OCI-LY7 (cell line): ENCODE data around the gene GRK4.

Experiments
- EZH2phosphoT487 ChIP-seq: fragments of 200-600 bp; sonication (generic); IDR thresholded peaks from 2 replicates; pipeline ENCODE4 v1.6.1; 2018; ENCODE audit warnings: low read depth, borderline replicate concordance, mild to moderate bottlenecking, mixed run types, antibody characterized with exemption, low read length, moderate library complexity, mixed read lengths
- TF ChIP-seq, protein P1 (sequence below): fragments of 200-600 bp; sonication (generic); conservative IDR thresholded peaks from 2 replicates; pipeline ENCODE4 v1.5.1; 2014; ENCODE audit warnings: mild to moderate bottlenecking, antibody characterized with exemption, low read length, moderate library complexity, mixed read lengths

DNA sequence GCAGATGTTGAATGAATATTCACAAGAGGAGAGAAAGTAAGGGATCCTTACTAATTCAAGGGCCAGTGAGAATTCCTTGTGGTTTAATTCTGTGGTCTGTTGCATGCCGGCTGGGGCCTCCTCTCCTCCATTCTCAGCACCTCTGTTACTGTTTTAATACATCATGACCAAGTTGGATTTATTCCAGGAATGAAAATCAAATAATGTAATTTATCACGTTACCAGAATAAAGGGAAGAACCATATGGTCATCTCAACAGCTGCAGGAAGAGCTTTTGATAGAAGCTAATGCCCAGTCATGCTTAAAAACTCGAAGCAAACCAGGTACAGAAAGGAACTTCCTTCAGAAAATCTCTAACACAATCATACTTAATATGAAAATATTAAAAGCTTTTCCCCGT, 54.1 kb downstream of the GRK4 start:
- no peak for TF ChIP-seq EZH2phosphoT487
- TF ChIP-seq, protein P1, sequence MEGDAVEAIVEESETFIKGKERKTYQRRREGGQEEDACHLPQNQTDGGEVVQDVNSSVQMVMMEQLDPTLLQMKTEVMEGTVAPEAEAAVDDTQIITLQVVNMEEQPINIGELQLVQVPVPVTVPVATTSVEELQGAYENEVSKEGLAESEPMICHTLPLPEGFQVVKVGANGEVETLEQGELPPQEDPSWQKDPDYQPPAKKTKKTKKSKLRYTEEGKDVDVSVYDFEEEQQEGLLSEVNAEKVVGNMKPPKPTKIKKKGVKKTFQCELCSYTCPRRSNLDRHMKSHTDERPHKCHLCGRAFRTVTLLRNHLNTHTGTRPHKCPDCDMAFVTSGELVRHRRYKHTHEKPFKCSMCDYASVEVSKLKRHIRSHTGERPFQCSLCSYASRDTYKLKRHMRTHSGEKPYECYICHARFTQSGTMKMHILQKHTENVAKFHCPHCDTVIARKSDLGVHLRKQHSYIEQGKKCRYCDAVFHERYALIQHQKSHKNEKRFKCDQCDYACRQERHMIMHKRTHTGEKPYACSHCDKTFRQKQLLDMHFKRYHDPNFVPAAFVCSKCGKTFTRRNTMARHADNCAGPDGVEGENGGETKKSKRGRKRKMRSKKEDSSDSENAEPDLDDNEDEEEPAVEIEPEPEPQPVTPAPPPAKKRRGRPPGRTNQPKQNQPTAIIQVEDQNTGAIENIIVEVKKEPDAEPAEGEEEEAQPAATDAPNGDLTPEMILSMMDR: no peak
